Measurements from ENCODE around the gene ELK4.
"Not testable (repeated sequence)": the region's sequence is repeated elsewhere in the genome, so short reads cannot be mapped to it uniquely, and the experiment has no call there.

ELK4 gene

DNA sequence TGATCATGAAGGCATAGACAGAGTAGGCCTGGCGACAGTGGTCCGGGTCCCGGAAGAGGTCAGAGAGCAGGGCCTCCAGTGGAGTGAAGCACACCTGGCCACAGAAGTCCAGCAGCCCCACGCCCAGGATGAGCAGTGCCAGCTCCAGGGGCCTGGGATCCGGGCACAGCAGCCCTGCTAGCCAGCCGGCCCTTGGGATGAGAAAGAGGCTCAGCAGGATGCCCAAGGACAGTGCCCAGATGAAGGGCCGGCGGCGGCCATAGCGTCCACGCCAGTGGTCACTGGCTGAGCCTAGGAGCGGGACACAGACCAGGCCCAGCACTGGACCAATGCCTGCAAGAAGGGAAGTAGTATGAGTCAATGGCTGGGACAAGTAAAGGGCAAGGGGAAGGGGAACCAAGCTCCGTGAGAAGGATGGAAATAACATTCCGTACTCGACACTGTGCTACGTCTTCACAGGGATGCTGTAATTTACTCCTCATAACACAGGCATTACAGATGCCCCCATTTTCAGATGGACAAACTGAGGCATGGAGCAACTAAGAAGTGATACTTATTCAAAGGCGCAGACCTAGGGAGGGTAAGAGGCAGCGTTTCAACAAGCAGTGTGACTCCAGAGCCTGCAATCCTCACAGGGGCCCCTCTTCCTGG lies 31.6 kb upstream of the ELK4 start:
- no peak for DNase-seq

GRCh38 chr1:205662791-205663190 lies 31.0 kb upstream of the ELK4 start:
- no peak for DNase-seq

DNA sequence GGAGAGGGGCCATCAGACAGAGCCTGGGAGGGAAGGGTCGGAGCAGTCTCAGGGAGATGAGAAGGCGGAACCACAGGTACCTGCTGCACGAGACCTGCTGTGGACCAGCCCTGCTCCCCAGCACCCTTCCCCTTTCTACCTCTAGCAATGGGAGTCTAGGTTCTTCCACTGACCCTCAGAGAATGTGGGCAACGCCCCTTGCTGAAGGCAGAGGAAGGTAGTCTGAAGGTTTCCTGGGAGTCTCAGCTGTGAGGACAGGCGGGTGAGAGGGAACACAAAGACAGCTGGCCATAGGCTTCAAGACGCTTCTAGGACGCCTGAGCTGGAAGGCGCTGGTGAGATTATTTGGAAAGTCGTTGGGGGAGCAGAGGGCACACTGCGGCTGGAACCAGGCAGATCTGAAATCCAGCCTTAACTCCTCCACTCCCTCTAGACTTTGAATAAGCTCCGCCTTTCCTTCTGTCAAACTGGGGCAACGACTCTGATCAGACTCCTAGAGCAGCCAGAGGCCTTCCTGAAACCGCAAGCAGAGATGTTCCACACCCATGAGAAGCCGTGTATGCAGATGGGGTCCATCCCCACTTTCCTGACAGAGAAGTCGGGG lies 30.4 kb upstream of the ELK4 start:
- DNase-seq = no peak

DNA sequence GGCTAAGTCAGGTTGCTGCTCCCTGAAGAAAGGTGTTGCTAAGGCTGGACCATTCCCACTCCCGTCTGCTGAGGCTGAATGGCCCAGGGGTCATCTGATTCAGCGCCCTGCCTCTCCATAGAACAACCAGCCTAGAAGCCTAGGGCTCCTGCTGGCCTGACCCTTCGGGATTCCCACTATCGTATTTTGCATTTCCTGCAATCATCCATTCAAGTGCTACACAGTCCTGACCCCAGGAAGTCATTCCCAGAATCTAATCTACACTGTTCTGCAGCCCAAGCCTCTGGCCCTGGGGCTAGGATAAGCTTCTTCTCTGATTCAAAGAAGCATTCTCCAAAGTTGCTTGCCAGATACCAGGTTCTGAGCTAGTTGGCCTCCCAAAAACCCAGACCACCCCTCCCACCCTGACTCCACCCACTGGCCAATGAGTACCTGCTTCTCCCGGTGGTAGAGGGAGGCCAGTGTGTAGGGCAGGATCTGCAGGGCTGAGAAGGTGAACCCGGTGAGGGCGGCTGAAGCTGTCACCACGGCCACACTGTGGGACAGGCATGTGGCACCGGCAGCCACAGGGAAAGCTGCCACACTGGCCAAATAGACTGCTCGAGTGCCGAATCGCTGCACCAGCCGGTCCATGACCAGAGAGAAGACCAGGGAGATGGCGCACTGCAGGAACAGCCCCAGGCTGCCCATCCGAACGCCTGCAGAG lies 29.8 kb upstream of the ELK4 start:
- DNase-seq = no peak

DNA sequence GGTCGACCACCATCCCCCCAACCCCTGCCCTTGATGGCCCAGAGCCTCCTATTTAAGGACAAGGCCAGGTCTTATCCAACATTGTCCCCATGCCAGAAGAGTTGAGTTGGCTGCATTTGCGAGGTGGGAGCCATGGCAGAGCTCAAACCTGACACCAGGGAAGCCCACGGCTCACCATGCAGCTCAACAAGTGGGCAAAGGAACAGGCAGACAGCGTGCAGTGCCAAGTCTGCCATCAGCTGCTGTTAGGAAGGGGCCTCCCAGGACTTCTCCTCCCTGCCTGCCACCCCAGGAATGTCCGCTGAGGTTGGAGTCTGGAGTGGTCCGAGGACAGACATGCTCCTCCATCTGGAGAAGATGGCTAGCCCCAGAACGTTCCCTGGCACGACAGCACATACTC lies 28.6 kb upstream of the ELK4 start:
- DNase-seq = no peak

DNA sequence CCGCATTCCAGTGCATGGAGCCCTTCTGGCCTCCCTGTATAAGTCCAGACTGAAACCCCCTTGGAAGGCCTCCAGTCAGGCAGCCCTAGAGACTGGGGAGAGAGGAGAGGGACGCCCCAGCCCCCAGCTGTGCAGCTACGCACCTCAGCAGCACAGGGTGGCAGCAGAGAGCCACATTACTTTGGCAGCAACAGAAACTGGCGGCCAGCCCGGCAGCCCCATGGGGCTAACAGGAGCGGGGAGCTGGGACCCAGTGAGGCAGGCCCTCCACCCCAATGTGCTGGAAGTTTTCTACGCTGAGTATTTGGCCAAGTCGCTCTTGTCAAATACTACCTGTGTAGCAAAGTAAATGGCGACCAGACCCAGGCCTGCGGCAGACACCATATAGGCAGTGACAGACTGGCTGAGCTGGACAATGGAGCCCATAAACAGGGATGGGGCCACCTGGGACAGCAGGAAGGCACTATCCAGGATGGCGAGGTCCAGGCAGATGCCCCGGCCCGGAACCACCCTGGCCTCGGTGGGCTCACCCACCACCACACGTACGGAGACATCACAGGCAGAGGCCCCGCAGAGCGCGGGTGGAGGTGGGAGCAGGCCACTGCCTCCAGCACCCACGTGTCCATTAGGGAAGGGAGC lies 27.3 kb upstream of the ELK4 start:
- peak; percentile 69 for DNase-seq

- DNase-seq = no peak
Measured at GRCh38 chr1:205656236-205656635, 24.4 kb upstream of the ELK4 start.

DNA sequence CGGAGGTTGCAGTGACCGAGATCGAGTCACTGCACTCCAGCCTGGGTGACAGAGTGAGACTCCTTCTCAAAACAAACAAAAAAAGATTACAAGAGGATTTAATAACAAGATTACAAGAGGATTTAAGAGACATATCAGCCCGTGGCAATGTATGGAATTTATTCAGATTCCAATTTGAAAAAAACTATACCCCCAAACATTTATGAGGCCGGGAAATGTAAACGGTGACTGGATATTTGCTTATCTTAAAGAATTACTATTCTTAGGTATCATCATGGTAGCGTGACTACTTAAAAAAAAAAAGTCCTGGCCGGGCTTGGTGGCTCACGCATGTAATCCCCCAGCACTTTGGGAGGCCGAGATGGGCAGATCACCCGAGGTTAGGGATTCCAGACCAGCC lies 21.2 kb upstream of the ELK4 start:
- no peak for DNase-seq

DNA sequence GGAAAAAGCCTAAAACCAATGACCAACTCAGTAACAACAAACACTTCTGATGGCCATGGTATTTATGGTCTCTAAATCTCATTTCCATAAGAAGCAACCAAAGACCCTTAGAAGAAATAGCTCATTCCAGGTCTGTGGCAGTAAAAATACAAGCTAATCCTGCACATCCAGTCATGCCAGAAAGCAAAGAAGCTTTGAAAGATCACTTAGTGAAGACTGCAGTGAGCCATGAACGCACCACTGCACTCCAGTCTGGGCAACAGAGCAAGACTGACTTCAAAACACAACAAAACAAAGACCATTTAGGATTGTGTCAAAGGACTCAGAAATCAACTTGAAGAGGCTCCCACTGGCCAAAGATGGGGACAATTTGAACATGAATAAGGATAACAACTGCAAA lies 18.4 kb upstream of the ELK4 start:
- DNase-seq = no peak

- DNase-seq = no peak
Measured at GRCh38 chr1:205645519-205645918, 13.7 kb upstream of the ELK4 start.

- DNase-seq = no peak
Measured at GRCh38 chr1:205642679-205643307, 11.0 kb upstream of the ELK4 start.

GRCh38 chr1:205639567-205639966 lies 7.8 kb upstream of the ELK4 start:
- DNase-seq = no peak

DNA sequence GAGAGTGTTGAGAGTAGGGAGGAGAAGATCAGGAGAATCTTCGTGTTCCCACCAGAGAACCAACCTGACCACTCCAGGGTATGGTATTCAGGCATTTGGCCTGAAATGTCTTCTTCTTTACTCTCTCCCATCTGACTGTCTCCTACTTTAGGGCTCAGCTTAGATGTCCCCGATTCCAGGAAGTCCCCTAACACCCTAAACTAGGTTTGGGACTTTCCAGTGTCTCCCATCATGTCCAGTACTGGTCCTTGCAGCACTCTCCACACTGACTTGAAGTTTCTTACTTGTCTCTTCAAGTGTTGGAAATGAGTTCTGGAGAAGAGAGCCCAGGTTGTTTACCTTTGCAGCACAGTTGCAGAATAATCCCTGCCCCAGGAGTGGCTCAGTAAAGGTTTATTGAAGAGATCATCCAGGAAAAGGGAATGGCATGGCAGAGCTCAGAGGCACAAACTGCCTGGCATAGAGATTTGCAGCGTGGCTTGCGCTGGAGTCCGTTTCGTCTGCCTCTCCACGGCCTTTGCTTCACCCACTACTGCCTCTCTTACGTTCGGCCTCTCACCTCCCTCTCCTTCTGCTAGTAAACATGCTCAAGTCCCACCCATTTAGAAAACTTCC lies 6.2 kb upstream of the ELK4 start:
- DNase-seq = no peak

GRCh38 chr1:205636732-205637131 lies 4.9 kb upstream of the ELK4 start:
- DNase-seq = no peak

DNA sequence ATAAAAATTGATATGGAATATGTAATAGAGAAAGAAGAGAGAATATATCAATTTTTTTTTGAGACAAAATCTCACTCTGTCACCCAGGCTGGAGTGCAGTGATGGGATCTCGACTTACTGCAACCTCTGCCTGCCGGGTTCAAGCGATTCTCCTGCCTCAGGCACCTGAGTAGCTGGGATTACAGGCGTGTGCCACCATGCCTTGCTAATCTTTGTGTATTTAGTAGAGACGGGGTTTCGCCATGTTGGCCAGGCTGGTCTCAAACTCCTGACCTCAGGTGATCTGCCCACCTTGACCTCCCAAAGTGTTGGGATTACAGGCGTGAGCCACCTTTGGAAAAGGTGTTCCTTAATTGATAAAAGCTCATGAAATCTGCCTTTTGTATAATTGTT lies 4.3 kb upstream of the ELK4 start:
- DNase-seq = not testable (repeated sequence)

DNA sequence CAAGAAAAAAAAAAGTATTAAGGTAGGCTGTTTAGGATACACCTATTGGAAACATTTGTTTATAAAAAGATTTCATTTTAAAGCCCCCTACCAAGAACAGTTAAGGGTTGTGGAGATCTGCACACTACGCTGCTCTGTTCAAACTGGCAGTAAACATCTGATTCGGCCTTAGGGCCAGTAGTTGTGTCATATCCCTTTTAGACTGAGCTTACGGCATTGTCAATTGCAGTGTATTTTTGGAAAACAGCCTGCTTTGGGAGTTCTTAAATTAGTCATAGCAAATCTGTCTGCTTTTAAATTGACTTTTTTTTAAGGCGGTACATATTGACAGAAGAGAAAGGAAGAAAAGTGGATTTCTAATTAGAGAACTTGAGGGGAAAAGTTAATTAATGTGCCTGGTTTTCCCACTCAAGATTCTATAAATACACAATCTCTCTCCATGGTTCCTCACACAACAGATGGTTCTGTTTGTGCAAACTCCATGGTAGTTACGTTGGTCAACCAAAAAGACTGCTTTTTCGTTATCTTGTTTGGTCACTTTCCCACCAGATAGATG lies 1.7 kb upstream of the ELK4 start:
- DNase-seq = no peak

DNA sequence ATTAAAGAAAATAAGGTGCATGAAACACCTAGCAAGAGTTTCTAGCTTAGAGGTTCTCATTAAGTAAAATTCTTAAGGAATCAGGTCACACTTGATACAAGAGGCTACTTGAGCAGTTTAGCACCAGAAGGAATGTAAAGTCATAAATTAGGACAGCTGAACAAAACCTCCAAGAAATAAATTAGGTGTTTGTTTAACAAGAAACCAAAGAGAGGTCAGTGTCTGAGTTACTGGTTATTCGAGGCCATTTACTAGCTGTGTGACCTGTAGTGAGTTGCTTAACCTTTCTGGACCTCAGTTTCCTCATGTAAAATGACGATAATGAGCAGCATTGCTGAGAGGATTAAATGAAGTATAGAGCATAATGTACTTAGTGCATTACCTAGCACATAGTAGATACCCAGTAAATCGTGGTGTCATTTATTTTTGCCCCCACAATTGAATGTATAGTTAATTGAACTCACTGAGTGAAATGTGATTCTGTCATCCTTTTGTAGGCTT lies 908 bp upstream of the ELK4 start:
- DNase-seq = no peak

DNA sequence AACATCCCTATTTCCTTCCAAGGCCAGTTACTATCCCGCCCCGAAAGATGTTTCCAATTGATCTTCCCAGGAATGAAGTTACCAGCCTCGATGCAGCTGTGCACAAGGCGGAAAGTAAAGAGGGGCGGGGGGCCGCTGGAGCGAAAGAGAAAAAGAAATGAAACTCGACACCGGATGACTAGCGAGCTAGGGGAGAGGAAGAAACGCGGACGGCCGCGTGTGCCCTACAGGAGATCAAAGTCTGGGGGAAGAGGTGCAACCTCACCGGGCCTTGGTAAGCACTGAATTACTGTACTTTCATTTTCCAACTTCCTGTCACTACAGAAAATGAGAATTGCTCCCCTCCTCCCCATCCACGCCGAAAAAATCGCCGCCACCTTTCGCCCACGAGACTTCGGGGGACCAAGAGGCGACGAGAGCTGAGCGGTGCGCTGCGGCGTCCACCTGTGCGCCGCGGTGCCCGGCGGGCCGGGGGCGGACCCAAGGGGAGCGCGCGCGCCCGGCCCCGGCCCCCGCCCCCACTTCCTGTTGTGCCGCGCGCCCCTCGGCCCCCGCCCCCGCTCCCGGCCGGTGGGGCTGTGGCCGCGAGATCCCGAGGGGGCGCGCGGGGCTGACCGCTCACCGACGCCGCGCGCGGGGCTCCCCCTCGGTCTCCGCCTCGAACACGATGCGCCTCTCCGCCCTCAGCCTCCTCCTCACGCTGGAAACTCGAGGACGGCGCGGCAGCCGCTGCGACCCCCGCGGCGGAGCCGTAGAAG lies 622 bp downstream of the ELK4 start:
- peak; percentile 86 for DNase-seq

GRCh38 chr1:205630651-205631009 lies 1.2 kb downstream of the ELK4 start:
- DNase-seq = no peak

DNA sequence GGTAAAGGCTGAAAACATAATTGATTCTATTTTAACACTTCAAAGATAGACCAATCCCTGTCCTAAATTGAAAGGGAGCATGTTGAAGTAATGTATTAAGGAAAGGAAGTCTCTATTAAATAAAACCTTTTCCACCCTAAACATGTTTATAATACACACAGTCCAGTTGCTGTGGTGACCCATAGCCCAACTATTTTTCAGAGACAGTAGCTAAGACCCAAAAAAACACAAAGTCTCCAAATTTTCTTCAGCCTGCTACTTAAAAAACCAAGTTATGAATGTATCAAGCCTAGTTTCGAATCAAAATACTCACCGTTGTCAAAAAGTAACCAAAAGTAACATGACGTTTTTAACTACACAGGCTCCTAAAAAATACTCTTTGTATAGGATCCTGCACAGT lies 1.6 kb downstream of the ELK4 start:
- DNase-seq = no peak

GRCh38 chr1:205629751-205630150 lies 2.1 kb downstream of the ELK4 start:
- peak; percentile 13 for DNase-seq

GRCh38 chr1:205627956-205628355 lies 3.9 kb downstream of the ELK4 start:
- no peak for DNase-seq
